ENCODE measurements around the gene ARID1A. TPM values are rescaled to one million over a fixed set of nuclear protein-coding genes. Genes with fewer than 3 reads are reported as not detected.

The ARID1A gene
- total and polyA plus RNA-seq, 2 experiments from 2014 or later = 50.0 to 104 TPM

DNA sequence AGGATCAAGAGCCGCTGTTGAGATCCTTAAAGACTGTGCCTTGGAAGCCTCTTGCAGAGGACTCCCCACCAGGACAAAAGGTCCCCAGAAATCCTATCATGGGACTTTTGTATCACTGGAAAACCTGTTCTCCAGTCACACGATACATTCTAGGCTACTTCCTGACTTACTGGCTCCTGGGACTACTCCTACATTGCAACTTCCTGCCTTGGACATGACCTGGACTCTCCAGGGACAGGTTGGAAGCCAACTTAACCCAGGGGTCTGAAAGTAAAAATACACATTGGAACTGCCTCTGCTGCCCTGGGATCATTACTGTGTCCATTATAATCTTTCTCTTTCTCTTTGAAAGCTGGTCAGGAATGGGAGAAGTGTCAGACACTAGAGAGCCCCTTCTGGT is 101.8 kb downstream of the ARID1A start:
- Mint-ChIP-seq H3K9me3 (peaks cover 11% of the 10 kb centered on the region), H3K4me3 (no peak overlapping the region), H3K4me1 (peaks cover 15% of the 10 kb centered on the region), H3K36me3 (ENCODE audit: low read depth) (peaks cover 23% of the 10 kb centered on the region; the same call in 2 of the 3 replicates), H3K27me3 (ENCODE audit: insufficient read depth, low read depth, poor library complexity) (no peaks in the 10 kb centered on the region), H3K27ac (no peak overlapping the region)
- Histone ChIP-seq H3F3A (replicated peaks; ENCODE audit: low read depth) (0 out of 2 replicates have a peak, but pooled peaks cover 3% of the 10 kb centered on the region), H3K4me2 (no peak overlapping the region), H3K36me3 (ENCODE audit: insufficient read depth) (no peaks in the 10 kb centered on the region), H3K4me3 (no peak overlapping the region), H4K20me1 (replicated peaks; ENCODE audit: insufficient read depth) (peaks cover 3% of the 10 kb centered on the region), H2AFZ (no peak overlapping the region), H3K79me2 (replicated peaks; ENCODE audit: insufficient read depth) (no peaks in the 10 kb centered on the region), H3K27me3 (ENCODE audit: insufficient read depth) (no peaks in the 10 kb centered on the region), H3K27ac (ENCODE audit: low read depth) (no peak overlapping the region), H3K9me2 (ENCODE audit: insufficient read depth) (no peaks in the 10 kb centered on the region), H3K4me1 (ENCODE audit: insufficient read depth) (peaks cover 14% of the 10 kb centered on the region)
- TF ChIP-seq CREB1 (CRISPR knock-in tag; IDR thresholded peaks at IDR 0.05; ENCODE audit: low read depth) (no peak), POLR2AphosphoS5 (IDR thresholded peaks at IDR 0.05; ENCODE audit: low read depth) (no peak), EZH2 (IDR thresholded peaks at IDR 0.05; ENCODE audit: low read depth, unreplicated experiment) (no peak), JUNB (IDR thresholded peaks at IDR 0.05; ENCODE audit: unreplicated experiment) (no peak), ZNF462 (CRISPR knock-in tag; IDR thresholded peaks at IDR 0.05) (no peak), ZNF114 (CRISPR knock-in tag; IDR thresholded peaks at IDR 0.05) (no peak), CTCF (conservative IDR thresholded peaks at IDR 0.05; ENCODE audit: low read depth in 2 of 2) (no peak), STAT1 (IDR thresholded peaks at IDR 0.05; ENCODE audit: unreplicated experiment) (no peak), ETS1 (IDR thresholded peaks at IDR 0.05) (no peak), NANOG (IDR thresholded peaks at IDR 0.05; ENCODE audit: borderline replicate concordance) (no peak), ZNF331 (CRISPR knock-in tag; IDR thresholded peaks at IDR 0.05; ENCODE audit: low read depth) (no peak), EZH2phosphoT487 (IDR thresholded peaks at IDR 0.05; ENCODE audit: unreplicated experiment) (no peak)
- TF ChIP-seq, protein P1, sequence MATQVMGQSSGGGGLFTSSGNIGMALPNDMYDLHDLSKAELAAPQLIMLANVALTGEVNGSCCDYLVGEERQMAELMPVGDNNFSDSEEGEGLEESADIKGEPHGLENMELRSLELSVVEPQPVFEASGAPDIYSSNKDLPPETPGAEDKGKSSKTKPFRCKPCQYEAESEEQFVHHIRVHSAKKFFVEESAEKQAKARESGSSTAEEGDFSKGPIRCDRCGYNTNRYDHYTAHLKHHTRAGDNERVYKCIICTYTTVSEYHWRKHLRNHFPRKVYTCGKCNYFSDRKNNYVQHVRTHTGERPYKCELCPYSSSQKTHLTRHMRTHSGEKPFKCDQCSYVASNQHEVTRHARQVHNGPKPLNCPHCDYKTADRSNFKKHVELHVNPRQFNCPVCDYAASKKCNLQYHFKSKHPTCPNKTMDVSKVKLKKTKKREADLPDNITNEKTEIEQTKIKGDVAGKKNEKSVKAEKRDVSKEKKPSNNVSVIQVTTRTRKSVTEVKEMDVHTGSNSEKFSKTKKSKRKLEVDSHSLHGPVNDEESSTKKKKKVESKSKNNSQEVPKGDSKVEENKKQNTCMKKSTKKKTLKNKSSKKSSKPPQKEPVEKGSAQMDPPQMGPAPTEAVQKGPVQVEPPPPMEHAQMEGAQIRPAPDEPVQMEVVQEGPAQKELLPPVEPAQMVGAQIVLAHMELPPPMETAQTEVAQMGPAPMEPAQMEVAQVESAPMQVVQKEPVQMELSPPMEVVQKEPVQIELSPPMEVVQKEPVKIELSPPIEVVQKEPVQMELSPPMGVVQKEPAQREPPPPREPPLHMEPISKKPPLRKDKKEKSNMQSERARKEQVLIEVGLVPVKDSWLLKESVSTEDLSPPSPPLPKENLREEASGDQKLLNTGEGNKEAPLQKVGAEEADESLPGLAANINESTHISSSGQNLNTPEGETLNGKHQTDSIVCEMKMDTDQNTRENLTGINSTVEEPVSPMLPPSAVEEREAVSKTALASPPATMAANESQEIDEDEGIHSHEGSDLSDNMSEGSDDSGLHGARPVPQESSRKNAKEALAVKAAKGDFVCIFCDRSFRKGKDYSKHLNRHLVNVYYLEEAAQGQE (IDR thresholded peaks at IDR 0.05; ENCODE audit: unreplicated experiment) = no peak
- ATAC-seq (no peak), DNase-seq (ENCODE audit: low spot score) (no peak)

Data from GM23338 (cell line).